ENCODE measurements around the gene TRIM3.

The TRIM3 gene

DNA sequence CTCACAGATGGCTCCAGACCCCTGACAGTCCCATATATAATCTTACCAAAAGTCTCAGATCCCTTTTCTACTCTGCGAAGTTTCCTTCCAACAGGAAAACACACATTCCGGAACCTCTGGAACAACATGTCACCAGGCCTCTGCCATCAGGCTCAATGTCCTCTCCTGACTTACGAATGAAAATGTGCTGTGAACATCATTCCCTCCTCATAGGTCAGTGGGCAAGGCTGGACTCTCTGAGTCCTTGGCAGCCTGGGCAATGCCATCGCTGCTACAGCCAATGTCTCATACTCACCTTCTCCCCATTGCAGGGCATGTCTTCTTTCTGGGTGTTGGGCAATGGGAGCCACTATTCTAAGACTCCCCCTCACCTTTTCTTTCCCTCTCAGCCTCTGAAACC, 31.3 kb downstream of the TRIM3 start:
- H3K9ac ChIP-seq (ENCODE audit: low read depth in 1 of 2, low read length in 2 of 2) = no peak overlapping the region
- no peaks in the 10 kb centered on the region for H3K9me3 ChIP-seq (ENCODE audit: control insufficient read depth in 1 of 2, low read length in 2 of 2)
- peaks cover 0 to 9% of the 10 kb centered on the region in 2 donors for H3K4me1 ChIP-seq (ENCODE audit: control insufficient read depth in 1 of 2, insufficient read depth in 2 of 2, low read length in 2 of 2)
- no peaks in the 10 kb centered on the region for H3K27me3 ChIP-seq (ENCODE audit: control insufficient read depth in 1 of 2, insufficient read depth in 2 of 2, low read length in 2 of 2)
- H3K27ac ChIP-seq (ENCODE audit: low read depth, low read length) = no peak overlapping the region
- H3K4me3 ChIP-seq (ENCODE audit: low read depth in 1 of 2, low read length in 2 of 2) = no peak overlapping the region
- H3K36me3 ChIP-seq (ENCODE audit: control insufficient read depth in 1 of 2, insufficient read depth in 2 of 2, low read length in 2 of 2) = peaks cover 0 to 4% of the 10 kb centered on the region in 2 donors

DNA sequence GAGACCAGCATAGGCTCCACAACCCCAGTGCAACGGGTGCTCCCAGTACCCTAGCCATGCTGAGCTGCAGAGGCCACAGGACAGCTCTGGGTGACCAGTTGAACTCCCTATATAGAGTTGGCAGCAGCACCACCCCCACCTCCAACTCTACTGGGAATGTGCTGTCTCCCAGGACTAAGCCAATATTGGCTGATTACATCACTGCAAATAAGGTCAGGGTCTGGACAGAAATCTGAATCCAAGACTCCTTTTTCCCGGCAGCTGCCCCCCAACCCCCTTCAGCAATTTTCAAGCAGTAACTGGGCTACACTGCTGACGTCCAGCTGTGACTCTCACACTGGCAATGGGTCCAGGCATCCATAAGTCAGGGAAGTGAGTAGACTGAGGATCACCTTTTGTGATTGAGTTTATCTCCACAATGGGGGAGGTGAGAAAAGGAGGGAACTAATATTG, 32.8 kb downstream of the TRIM3 start, which contains the start of gene HPX:
HPX (minus strand) TSS at position 82 of the 453 bp plus-strand sequence; CDS start at position 58, 24 bp downstream.
- H3K27me3 ChIP-seq (ENCODE audit: control insufficient read depth in 1 of 2, insufficient read depth in 2 of 2, low read length in 2 of 2) = no peaks in the 10 kb centered on the region
- H3K36me3 ChIP-seq (ENCODE audit: control insufficient read depth in 1 of 2, insufficient read depth in 2 of 2, low read length in 2 of 2) = no peaks in the 10 kb centered on the region
- H3K4me3 ChIP-seq (ENCODE audit: low read depth in 1 of 2, low read length in 2 of 2) = no peak within 1 kb of the TSS
- no peaks in the 10 kb centered on the region for H3K9me3 ChIP-seq (ENCODE audit: control insufficient read depth in 1 of 2, low read length in 2 of 2)
- H3K9ac ChIP-seq (ENCODE audit: low read depth in 1 of 2, low read length in 2 of 2) = no peak within 1 kb of the TSS
- H3K4me1 ChIP-seq (ENCODE audit: control insufficient read depth in 1 of 2, insufficient read depth in 2 of 2, low read length in 2 of 2) = peaks cover 0 to 9% of the 10 kb centered on the region in 2 donors
- H3K27ac ChIP-seq (ENCODE audit: low read depth, low read length) = no peak within 1 kb of the TSS

DNA sequence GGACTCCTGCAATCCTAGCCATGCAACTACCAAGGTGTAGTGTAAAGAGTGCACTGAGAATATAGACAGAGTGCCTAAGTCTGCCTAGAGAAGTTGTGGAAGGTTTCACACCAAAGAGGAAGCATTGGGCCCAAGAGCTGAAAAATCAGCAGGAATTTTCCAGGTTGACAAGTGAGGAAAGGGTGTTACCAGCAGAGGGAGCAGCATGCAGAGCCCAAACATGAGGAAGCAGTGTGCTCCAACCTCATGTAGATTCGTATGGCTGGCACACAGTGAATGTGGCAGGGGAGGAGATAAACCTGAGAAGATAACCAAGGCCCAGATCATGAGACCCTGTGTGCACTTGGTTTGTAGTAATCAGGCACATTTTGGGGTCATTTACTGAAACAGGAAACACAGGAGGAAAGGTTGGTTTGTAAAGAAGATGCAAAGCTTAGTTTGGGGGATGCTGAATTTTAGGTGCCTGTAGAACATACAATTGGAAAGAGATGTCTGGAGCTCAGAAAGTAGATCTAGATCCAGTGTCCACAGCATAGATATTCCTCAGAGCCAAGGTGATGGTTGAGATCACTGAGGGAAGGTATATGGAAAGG, 34.7 kb downstream of the TRIM3 start:
- Histone ChIP-seq H3K9ac (ENCODE audit: low read depth in 1 of 2, low read length in 2 of 2) (no peak overlapping the region), H3K4me1 (ENCODE audit: control insufficient read depth in 1 of 2, insufficient read depth in 2 of 2, low read length in 2 of 2) (peaks cover 0 to 9% of the 10 kb centered on the region in 2 donors), H3K4me3 (ENCODE audit: low read depth in 1 of 2, low read length in 2 of 2) (no peak overlapping the region), H3K27me3 (ENCODE audit: control insufficient read depth in 1 of 2, insufficient read depth in 2 of 2, low read length in 2 of 2) (no peaks in the 10 kb centered on the region), H3K36me3 (ENCODE audit: control insufficient read depth in 1 of 2, insufficient read depth in 2 of 2, low read length in 2 of 2) (no peaks in the 10 kb centered on the region), H3K27ac (ENCODE audit: low read depth, low read length) (no peak overlapping the region), H3K9me3 (ENCODE audit: control insufficient read depth in 1 of 2, low read length in 2 of 2) (no peaks in the 10 kb centered on the region)

DNA sequence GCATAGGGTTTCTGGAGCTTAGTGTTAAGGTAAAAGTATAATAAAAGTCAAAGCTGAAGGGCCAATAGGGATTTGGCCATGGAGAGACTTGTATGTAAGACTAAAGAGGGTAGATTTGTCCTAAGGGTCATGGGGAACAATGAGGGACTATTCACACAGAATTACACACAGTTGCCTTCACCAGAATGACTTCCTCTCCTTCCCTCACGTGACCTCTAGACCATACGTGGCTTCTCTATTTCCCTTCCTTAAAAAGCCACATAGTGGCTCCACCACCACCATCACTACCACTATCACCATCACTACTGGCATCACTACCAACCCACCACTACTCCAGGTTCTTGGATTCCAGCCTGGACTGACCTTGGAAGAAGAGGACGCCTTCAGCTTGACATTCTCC, 35.7 kb downstream of the TRIM3 start:
- H3K4me1 ChIP-seq (ENCODE audit: control insufficient read depth in 1 of 2, insufficient read depth in 2 of 2, low read length in 2 of 2) = peaks cover 0 to 9% of the 10 kb centered on the region in 2 donors
- no peaks in the 10 kb centered on the region for H3K9me3 ChIP-seq (ENCODE audit: control insufficient read depth in 1 of 2, low read length in 2 of 2)
- no peak overlapping the region for H3K4me3 ChIP-seq (ENCODE audit: low read depth in 1 of 2, low read length in 2 of 2)
- no peak overlapping the region for H3K9ac ChIP-seq (ENCODE audit: low read depth in 1 of 2, low read length in 2 of 2)
- no peaks in the 10 kb centered on the region for H3K36me3 ChIP-seq (ENCODE audit: control insufficient read depth in 1 of 2, insufficient read depth in 2 of 2, low read length in 2 of 2)
- no peak overlapping the region for H3K27ac ChIP-seq (ENCODE audit: low read depth, low read length)
- H3K27me3 ChIP-seq (ENCODE audit: control insufficient read depth in 1 of 2, insufficient read depth in 2 of 2, low read length in 2 of 2) = no peaks in the 10 kb centered on the region

DNA sequence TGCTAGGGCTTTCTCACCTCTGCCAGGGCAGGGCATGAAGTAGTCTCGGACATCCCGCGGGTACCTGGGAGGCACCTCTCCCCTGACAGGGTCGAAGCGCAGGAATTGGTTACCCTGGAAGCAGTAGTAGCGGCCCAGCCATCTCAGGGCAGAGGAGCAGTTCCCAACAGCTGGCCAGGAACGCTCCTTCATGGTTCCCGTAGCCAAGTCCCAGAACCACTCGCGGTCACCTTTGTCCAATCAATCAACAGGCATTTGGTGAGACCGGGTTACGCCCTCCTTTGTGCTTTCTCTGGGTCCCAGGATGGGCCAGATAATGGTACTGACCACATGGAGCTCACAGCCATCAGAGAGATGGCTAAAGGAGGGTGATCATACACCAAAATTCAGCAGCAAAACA, 36.3 kb downstream of the TRIM3 start:
- H3K4me1 ChIP-seq (ENCODE audit: control insufficient read depth in 1 of 2, insufficient read depth in 2 of 2, low read length in 2 of 2) = peaks cover 0 to 9% of the 10 kb centered on the region in 2 donors
- no peaks in the 10 kb centered on the region for H3K27me3 ChIP-seq (ENCODE audit: control insufficient read depth in 1 of 2, insufficient read depth in 2 of 2, low read length in 2 of 2)
- H3K27ac ChIP-seq (ENCODE audit: low read depth, low read length) = no peak overlapping the region
- no peak overlapping the region for H3K4me3 ChIP-seq (ENCODE audit: low read depth in 1 of 2, low read length in 2 of 2)
- H3K36me3 ChIP-seq (ENCODE audit: control insufficient read depth in 1 of 2, insufficient read depth in 2 of 2, low read length in 2 of 2) = no peaks in the 10 kb centered on the region
- H3K9me3 ChIP-seq (ENCODE audit: control insufficient read depth in 1 of 2, low read length in 2 of 2) = no peaks in the 10 kb centered on the region
- H3K9ac ChIP-seq (ENCODE audit: low read depth in 1 of 2, low read length in 2 of 2) = no peak overlapping the region

DNA sequence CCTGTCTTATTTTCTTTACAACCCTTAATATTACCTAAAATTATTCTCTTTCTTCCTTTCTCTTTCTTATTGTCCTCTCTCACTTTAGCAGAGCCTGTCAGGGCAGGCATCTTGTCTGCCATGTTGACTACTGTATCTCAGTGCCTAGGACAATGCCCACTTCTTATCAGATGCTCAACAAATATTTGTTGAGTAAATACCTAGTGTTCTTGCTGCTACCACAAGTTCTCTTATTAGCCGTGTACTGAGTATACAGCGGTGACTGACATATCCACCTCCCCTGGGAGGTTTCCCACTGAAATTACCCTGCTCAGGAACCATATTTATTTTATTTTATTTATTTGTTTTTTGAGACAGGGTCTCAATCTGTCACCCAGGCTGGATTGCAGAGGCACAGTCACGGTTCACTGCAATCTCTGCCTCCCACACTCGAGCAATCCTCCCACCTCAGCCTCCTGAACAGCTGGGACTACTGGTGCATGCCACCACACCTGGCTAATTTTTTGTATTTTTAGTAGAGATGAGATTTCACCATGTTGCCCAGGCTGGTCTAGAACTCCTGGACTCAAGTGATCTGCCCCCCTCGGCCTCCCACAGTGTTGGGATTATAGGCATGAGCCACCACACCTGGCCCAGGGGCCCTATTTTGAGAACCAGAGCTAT, 39.6 kb downstream of the TRIM3 start:
- Histone ChIP-seq H3K4me3 (ENCODE audit: low read depth in 1 of 2, low read length in 2 of 2) (no peak overlapping the region), H3K27ac (ENCODE audit: low read depth, low read length) (no peak overlapping the region), H3K27me3 (ENCODE audit: control insufficient read depth in 1 of 2, insufficient read depth in 2 of 2, low read length in 2 of 2) (no peaks in the 10 kb centered on the region), H3K9me3 (ENCODE audit: control insufficient read depth in 1 of 2, low read length in 2 of 2) (no peaks in the 10 kb centered on the region), H3K9ac (ENCODE audit: low read depth in 1 of 2, low read length in 2 of 2) (no peak overlapping the region), H3K4me1 (ENCODE audit: control insufficient read depth in 1 of 2, insufficient read depth in 2 of 2, low read length in 2 of 2) (peaks cover 0 to 9% of the 10 kb centered on the region in 2 donors), H3K36me3 (ENCODE audit: control insufficient read depth in 1 of 2, insufficient read depth in 2 of 2, low read length in 2 of 2) (no peaks in the 10 kb centered on the region)

DNA sequence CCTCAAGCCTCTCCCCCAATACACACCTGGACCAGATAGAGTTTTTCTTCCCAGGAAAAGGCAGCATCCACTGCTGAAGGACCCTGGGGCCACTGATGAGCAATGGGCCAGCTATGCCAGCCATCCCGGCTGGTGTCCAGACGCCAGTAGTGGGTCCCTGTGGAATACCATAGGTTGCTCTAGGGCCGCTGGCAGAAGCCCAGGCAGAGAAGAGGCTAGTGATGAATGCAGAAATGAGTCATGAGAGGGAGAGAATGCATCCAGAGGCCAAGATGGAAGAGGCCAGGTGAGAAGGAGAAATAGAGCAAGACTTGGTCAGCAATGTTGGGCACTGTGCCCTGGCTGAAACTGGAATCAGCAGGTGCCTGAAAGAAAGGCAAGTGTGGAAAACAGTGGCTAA, 41.9 kb downstream of the TRIM3 start:
- H3K27me3 ChIP-seq (ENCODE audit: control insufficient read depth in 1 of 2, insufficient read depth in 2 of 2, low read length in 2 of 2) = no peaks in the 10 kb centered on the region
- H3K9me3 ChIP-seq (ENCODE audit: control insufficient read depth in 1 of 2, low read length in 2 of 2) = no peaks in the 10 kb centered on the region
- H3K27ac ChIP-seq (ENCODE audit: low read depth, low read length) = no peak overlapping the region
- no peak overlapping the region for H3K9ac ChIP-seq (ENCODE audit: low read depth in 1 of 2, low read length in 2 of 2)
- H3K4me3 ChIP-seq (ENCODE audit: low read depth in 1 of 2, low read length in 2 of 2) = no peak overlapping the region
- no peaks in the 10 kb centered on the region for H3K36me3 ChIP-seq (ENCODE audit: control insufficient read depth in 1 of 2, insufficient read depth in 2 of 2, low read length in 2 of 2)
- H3K4me1 ChIP-seq (ENCODE audit: control insufficient read depth in 1 of 2, insufficient read depth in 2 of 2, low read length in 2 of 2) = no peaks in the 10 kb centered on the region

DNA sequence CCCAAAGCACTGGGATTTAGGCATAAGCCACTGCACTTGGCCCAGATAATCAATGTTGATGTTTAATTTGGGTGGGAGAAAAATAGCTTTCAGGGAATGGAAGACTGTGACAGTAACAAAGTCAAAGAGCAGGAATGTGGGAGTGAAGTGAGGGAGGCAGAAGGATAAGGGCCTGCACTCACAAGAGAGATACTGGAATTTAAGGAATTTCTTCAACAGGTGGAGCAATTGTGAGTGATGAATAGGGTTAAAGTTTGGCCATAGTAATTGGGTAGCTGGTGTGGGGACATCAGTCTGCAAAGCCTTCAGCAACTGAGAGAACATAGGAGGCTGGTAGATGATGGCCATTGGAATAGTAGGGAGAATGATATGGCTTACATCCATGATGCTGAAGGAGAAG, 46.2 kb downstream of the TRIM3 start:
- no peak overlapping the region for H3K4me3 ChIP-seq (ENCODE audit: low read depth in 1 of 2, low read length in 2 of 2)
- H3K36me3 ChIP-seq (ENCODE audit: control insufficient read depth in 1 of 2, insufficient read depth in 2 of 2, low read length in 2 of 2) = no peaks in the 10 kb centered on the region

DNA sequence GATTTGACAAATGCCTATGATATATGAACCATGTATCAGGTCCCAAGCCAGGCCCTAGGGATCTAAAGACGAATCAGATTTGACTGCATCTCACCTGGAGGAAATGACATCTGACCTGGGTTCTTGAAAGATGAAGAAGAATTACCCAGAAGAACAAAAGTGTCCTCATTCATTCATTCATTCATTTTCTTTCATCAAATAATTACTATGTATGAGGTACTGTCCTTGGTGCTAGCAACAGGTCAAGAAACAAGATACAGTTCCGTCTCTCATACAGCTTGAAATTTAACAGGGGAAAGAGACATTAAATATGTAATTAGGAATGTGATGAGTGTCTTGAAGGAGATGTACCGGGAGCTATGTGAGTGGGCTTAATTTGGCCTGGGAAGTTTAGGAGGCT, 53.1 kb downstream of the TRIM3 start:
- Histone ChIP-seq H3K27me3 (ENCODE audit: control insufficient read depth in 1 of 2, insufficient read depth in 2 of 2, low read length in 2 of 2) (peaks cover 0 to 11% of the 10 kb centered on the region in 2 donors), H3K9ac (ENCODE audit: low read depth in 1 of 2, low read length in 2 of 2) (no peak overlapping the region), H3K4me1 (ENCODE audit: control insufficient read depth in 1 of 2, insufficient read depth in 2 of 2, low read length in 2 of 2) (peaks cover 4 to 6% of the 10 kb centered on the region in 2 donors), H3K36me3 (ENCODE audit: control insufficient read depth in 1 of 2, insufficient read depth in 2 of 2, low read length in 2 of 2) (no peaks in the 10 kb centered on the region), H3K27ac (ENCODE audit: low read depth, low read length) (no peak overlapping the region), H3K4me3 (ENCODE audit: low read depth in 1 of 2, low read length in 2 of 2) (no peak overlapping the region), H3K9me3 (ENCODE audit: control insufficient read depth in 1 of 2, low read length in 2 of 2) (no peaks in the 10 kb centered on the region)

More for the DNA sequence above, 46.2 kb downstream of the TRIM3 start:
- Histone ChIP-seq H3K9ac (ENCODE audit: low read depth in 1 of 2, low read length in 2 of 2) (no peak overlapping the region), H3K27me3 (ENCODE audit: control insufficient read depth in 1 of 2, insufficient read depth in 2 of 2, low read length in 2 of 2) (peaks cover 0 to 4% of the 10 kb centered on the region in 2 donors), H3K4me1 (ENCODE audit: control insufficient read depth in 1 of 2, insufficient read depth in 2 of 2, low read length in 2 of 2) (no peaks in the 10 kb centered on the region), H3K9me3 (ENCODE audit: control insufficient read depth in 1 of 2, low read length in 2 of 2) (no peaks in the 10 kb centered on the region), H3K27ac (ENCODE audit: low read depth, low read length) (no peak overlapping the region)

DNA sequence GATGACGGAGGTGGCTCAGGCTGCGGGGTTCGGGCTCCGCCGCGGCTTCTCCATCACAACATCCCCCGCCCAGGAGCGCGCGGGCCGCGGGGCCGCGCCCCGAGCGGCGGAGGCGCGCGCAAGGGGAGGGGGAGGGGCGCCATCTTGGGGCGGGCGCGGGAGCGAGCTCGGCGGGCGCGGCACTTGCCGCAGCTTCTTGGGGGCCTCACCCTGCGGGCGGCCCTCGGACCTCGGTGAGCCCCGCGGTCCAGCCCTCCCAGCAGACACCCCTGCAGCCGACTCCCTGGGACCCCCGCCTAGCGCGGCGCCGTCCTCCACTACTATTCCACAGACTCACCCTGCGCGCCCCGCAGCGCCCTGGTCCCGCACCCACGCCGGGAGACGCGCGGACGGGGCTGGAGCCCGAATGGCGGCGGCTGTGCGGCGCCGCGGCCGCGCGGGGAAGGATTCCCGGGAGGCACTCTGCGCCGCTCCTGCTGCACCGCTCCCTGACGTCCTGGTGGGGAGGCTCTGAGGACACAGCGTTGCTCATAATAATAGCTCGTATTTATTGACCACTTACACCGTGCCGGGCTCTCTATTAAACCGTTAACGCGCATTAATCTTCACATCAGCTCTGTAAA, 54.6 kb downstream of the TRIM3 start, which contains the start of gene APBB1:
APBB1 (minus strand) TSS at position 86 of the 623 bp plus-strand sequence. CDS start 7,747 bp downstream, outside the sequence.
- H3K36me3 ChIP-seq (ENCODE audit: control insufficient read depth in 1 of 2, insufficient read depth in 2 of 2, low read length in 2 of 2) = no peaks in the 10 kb centered on the region
- peak within 1 kb of the TSS; percentile 66 for H3K27ac ChIP-seq (ENCODE audit: low read depth, low read length)
- peak within 1 kb of the TSS; percentile 65 to 77 for H3K4me3 ChIP-seq (ENCODE audit: low read depth in 1 of 2, low read length in 2 of 2)
- peaks cover 4 to 13% of the 10 kb centered on the region in 2 donors for H3K4me1 ChIP-seq (ENCODE audit: control insufficient read depth in 1 of 2, insufficient read depth in 2 of 2, low read length in 2 of 2)
- H3K9ac ChIP-seq (ENCODE audit: low read depth in 1 of 2, low read length in 2 of 2) = peak within 1 kb of the TSS; percentile 61 to 68
- peaks cover 0 to 8% of the 10 kb centered on the region in 2 donors for H3K27me3 ChIP-seq (ENCODE audit: control insufficient read depth in 1 of 2, insufficient read depth in 2 of 2, low read length in 2 of 2)
- H3K9me3 ChIP-seq (ENCODE audit: control insufficient read depth in 1 of 2, low read length in 2 of 2) = no peaks in the 10 kb centered on the region
